Inferior parietal cortex (tissue), 1 donor: ENCODE results near the gene MINDY4.

ENCODE experiments used
- DNase-seq: peaks from one replicate; pipeline ENCODE4 v3.0.0-alpha.2; 2016; ENCODE audit errors: extremely low spot score

The MINDY4 gene

DNA sequence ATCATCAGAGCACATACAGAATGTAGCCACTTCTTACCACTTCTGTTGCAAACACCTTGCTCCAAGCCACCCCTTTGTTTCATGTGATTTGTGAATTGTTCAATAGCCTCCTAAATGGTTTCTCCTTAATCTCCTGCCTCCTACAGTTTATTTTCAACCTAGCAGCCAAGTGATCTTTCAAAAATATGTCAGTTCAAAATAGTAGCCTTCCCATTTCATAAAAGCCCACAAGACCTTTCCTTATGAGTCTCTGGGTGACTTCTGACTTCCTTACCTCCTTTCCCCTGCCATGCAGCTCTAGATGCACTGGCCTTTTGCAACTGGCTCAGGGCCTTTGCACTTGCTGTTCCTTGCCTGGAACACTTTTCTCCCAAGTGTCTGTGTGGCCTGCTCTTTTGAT is 4.8 kb downstream of the MINDY4 start:
- no peak for DNase-seq

DNA sequence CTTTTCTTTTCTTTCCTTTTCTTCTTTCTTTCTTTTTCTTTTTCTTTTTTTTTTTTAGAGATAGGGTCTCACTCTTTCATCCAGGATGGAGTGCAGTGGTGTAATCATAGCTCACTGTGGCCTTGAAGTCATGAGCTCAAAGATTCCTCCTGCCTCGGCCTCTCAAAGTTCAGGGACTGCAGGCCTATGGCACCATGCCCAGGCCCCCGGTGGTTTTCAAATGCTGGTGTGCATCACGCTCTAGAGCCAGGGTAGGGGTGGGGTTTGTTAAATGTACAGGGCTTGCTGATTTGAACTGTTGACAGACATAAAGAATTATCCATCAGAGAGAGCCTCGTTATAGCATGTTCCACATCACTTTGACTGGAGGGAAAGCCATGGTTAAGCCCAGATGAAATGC is 5.8 kb downstream of the MINDY4 start:
- DNase-seq: no peak

DNA sequence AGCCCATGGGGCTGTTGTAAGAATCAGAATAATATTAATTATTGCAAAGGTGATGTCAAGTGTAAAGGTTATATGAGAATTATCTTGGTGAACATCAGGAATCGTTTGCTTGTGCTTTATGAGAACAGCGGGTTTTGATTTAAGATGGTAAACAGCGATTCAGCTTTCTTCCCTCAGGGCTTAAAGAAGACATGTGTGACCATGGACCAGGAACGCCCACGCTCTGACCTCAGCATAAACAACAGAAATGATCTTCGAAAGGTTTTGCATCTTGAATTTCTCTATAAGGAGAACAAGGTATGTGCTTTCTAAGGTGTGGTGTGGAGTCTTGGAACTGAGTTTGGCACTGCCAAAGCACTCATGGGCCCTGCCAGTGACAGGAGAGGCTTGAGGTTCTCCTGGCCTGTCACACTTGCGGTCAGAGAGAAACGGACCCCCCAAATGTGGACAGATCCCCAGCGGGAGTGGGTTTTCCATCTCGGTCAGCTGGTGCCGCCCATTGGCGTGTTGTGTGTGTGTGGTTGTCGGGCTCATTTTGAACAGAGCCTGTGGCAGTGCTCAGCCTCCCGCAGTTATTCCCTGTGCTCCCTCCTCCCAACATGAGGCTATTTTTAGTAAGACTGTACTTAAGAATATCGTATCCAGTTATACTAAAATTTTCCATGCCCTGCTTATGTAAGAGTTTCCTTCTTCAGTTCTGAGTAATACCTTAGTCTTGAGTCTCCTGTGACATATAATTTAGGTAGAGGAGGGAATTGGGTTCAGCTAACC is 7.2 kb downstream of the MINDY4 start:
- DNase-seq: peak; percentile 77

DNA sequence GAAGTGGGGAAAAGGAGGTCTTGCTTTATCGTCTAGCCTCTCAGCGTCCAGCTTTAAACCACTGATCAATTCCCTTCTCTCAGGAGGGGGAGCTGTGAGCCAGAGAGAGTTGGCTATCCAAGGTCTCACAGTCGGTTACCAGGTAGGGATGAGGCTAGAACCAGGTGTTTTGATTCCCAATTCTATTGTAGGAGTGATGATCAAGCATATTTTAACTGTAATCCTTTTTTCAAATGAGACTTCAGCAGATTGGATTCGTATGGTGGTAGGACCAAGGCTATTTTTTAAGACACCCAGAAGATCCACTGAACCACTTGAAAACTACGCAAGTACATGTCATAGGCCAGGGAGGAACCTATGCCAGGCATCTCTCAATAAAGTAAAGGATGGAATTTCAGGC is 8.4 kb downstream of the MINDY4 start:
- no peak for DNase-seq

DNA sequence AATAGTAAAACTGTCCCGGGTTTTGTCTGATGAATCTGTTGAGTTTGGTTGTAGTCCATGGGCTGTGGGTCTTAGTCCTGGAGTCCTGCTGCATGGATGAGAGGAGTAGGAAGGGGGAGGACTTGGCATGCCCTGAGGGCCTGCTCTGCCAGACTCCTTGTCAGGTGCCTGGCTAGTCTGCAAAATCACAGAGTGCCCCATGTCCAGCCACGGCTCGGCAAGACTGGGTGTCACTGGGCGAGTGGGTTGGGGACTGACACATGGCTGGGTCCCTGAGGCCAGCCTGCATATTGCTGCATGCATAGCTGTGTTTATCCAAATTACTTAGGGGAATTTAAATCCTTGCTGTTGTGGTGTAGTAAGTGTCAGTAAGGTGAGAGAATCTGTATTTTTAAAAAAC is 9.7 kb downstream of the MINDY4 start:
- no peak for DNase-seq

DNA sequence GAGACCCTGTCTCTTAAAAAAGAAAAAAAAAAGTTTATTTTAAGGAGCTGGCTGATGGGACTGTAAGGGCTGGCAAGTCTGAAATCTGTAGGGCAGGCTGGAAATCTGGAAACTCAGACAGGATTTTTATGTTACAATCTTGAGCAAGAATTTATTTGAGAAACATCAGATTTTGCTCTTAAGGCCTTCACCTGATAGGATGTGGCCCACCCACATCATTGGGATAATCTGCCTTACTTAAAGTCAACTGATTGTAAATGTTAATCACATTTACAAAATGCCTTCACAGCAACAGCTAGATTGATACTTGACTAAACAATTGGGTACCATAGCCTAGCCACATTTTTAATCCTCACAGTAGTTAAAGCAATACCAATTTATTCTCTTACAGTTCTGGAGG is 11.5 kb downstream of the MINDY4 start:
- no peak for DNase-seq

DNA sequence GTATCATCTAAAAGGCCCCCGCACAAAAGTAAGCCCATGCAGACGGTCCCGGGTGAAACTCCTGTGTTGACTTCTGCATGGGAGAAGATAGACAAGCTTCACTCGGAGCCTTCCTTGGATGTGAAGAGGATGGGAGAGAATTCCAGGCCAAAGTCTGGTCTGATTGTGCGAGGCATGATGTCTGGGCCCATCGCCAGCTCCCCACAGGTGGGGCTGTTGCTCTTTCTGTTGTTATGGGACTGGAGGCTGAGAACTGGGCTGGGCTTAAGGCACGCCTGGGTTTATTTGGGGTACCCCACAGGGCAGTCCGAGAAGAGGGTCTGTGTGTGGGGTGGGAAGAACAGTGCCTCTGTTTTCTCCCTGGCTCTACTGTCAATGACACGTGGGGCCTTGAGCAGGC is 14.6 kb downstream of the MINDY4 start:
- no peak for DNase-seq

DNA sequence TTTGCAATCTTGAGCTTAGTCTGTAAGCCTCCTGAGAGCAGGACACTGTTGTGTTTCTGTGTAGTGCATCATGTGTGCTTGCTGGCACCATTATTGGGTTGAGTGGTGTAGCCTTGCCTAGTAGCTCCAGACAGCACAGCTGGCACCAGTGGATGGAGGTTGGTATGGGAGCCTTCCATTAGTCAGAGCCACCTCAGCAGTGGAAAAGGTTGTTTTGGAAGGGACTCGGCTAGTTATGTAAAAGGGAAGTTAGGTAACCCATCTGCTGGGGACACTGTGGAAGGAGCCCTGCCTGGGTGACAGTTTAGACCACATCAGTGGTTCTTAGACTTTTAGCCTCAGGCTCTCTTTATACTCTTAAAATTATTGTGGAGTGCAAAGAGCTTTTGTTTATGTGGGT is 16.3 kb downstream of the MINDY4 start:
- DNase-seq: no peak

DNA sequence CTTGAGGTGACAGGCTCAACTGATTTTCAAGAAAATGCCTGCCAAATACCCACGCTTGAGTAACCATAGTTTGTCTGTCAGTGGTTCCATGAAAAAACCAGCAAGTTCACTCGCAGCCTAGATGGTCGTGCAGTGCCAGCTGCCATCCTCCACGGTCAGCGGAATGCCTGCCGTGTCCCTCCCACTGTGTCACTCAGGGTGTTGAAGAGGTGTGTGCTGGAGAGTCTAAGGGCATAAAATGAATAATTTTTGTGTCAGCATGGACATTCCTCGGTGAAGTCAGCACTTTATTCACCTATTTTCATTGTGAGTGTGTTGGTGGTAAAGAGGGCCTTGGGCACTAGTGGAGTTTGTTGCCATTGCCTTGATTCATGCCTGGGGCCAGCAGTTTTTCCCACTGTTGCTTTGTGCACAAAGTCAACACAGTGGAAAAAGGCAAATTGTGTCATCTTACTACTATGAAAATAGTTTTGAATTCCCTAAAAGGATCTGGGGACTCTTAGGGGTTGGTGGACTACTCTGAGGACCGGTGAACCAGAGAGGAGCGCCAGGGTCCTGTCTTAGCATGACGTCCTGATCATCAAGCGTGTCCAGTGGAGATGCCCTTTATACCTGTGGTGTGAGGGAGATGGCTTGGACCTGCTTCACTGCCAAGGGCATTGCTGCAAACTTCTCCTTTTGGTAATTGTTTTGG is 17.6 kb downstream of the MINDY4 start:
- DNase-seq: no peak

DNA sequence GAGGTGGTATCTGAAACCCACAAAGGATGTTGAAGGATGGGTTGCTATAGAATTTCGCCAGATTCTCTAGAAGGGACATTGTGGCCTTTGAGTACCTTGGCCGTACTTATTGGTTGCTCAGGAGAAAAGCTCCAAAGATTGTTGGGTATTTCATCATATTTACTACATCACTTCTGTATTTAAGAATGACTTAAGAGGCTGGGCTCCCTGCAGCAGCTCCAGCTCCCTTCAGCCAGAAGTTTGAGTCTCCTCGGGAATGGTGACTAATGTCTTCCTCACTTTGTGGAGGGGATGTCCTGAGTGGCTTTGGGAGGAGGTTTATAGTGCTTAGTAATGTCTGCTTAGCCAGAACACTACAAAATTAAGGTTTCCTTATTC is 18.1 kb downstream of the MINDY4 start:
- no peak for DNase-seq

DNA sequence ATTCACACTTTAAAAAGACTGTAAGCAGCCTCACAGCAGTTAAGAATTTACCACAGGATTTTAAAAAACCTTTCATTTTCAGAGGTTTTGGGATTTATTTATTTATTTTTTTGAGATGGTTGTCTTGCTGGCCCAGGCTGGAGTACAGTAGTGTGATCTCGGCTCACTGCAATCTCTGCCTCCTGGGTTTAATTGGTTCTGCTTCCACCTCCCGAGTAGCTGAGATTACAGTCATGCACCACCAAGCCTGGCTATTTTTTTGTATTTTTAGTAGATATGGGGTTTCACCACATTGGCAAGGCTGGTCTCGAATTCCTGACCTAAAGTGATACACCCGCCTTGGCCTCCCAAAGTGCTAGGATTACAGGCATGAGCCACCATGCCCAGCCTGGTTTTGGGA is 19.1 kb downstream of the MINDY4 start:
- DNase-seq: no peak

DNA sequence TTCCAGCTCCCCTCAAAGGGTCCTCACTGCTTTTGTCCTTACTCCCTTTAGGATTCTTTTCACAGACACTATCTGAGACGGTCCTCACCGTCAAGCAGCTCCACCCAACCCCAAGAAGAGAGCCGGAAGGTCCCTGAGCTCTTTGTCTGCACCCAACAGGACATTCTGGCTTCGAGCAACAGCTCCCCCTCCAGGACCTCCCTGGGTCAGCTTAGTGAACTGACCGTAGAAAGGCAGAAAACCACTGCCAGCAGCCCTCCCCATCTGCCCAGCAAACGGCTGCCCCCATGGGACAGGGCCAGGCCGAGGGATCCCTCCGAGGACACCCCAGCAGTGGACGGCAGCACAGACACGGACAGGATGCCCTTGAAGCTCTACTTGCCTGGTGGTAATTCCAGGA is 19.9 kb downstream of the MINDY4 start:
- DNase-seq: no peak

DNA sequence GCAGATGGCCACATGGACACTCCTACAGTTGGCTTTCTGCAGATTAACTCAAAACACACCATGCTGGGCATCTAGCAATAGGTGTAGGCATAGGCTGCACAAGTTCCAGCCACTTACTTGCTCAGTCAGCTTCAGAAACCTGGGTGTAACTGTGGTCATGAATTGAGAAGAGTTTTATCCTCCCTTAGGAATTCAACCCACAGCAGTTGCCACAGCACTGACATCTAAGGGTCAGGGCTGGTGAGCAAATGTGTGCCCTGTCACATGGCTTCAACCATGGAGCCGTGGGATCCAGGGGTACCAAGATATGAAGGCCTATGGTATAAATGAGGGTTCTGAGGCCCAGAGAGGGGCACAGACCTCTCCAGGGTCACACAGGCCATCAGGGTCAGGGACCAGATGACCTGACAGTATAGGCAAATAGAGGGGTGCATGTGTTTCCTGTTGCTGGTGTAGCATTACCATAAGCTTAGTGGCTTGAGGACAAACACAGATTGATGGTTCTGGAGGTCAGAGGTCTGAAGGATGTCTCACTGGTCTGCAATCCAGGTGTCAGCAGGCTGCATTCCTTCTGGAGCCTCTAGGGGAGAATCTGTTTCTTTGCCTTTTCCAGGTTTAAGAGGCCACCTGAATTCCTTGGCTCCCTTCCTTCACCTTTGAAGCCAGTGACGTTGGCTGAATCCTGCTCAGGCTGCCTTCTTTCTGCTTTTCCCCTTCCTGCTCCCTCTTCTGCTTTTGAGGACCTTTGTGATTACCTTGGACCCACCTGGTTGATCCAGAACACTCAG is 24.1 kb downstream of the MINDY4 start:
- no peak for DNase-seq

DNA sequence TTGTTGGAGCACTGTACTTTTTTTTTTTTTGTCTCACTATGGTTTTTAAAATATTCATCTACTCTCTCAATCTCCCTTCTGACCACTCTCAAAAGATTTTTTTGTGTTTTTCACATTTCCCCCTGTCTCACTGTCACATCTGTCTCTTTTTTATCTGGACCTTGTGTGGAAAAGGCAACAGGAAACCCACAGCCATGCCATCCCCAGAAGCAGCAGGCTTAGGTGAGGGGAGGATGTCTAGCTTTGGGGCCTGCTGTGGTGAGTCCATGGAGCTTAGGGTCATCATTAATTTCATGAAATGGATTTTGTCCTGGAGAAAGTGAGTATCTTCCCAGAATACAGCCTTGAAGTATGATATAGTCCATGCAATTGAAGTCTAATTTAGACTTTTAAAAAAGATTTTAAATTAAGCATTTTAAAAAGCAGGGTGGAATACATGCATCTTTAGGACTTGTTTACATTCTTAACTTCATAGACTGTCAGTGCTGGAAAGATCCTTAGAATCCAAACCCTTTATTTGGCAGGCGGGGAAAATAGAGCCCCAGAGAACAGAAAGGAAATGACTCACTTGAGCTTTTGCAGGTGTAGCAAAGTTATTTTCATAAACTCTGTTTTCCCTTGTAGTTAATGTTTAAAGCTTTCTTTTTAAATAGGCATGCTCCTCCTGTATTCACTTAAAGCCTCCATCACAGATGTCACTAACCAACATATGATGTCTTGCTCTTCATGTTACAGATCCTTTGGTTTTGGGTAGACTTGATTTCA is 25.1 kb downstream of the MINDY4 start:
- DNase-seq: no peak

DNA sequence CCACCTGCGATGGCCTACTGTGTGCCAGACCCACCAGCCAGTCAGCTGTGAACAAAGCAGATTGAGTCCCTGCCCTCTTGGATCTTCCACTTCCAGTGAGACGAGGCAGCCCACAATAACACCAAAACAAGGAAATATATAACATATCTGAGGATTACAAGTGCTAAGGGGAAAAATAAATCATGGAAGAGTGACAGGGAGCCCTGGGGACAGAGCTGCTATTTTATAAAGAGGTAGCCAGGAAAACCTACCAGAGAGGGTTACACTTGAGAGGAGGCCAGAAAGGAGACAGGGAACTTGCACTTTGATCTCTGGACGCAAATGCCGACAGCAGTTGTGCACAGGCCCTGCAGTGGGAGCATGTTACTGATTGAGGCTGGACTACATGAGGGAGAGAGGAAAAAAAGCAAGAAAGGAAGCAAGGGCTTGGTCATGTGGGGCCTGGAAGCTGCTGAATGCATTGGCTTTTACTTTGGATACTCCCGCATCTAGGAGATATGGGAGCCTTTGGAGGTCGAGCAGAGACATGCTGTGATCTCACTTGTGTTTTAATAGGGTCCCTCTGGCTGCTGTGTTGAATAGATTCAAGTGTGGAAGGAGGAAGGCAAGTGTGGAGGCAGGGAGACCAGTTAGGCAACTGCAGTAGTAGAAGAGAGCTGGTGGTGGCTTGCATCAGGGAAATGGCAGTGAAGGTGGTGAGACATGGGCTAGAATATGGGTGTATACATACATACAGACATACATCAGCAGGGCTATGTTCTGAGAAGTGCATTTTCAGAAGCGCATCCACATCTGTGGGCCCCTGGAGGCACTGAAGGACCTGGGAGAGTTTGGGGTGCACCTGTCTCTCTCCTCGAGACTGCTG is 26.2 kb downstream of the MINDY4 start:
- DNase-seq: no peak

DNA sequence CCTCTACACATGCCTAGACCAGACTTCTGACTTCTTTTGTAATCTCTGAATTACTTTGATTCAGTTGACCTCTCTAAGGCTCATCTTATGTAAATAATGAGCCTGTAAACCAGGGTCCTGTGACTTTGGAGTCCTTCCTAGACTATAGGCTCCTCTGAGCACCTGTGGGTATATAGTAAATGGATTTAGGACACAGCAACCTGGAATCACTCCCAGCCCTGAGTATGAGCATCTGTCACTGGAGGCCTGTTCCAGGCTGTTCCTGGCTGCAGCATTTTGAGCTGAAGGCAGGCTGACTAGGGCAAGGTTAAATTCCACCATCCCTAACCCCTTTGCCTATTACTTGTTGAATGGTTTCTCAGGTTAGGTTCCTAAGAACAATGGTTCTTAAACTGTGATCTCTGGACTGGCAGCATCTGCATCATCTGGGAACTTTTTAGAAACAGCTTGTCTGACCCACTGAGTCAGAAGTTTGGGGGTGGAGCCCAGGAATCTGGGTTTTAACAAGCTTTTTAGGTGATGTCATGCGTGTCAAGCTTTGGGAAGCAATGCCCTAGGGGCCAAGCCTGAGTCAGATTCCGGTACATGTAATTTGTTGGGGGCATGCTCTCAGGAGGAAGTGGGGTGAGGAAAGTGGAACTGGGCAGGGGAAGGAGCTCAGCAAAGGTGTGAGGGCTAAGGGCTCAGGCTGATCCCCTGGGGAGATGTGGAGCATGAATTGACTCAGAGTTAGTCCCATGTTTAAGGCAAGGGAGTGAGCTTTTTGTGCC is 28.2 kb downstream of the MINDY4 start:
- no peak for DNase-seq

DNA sequence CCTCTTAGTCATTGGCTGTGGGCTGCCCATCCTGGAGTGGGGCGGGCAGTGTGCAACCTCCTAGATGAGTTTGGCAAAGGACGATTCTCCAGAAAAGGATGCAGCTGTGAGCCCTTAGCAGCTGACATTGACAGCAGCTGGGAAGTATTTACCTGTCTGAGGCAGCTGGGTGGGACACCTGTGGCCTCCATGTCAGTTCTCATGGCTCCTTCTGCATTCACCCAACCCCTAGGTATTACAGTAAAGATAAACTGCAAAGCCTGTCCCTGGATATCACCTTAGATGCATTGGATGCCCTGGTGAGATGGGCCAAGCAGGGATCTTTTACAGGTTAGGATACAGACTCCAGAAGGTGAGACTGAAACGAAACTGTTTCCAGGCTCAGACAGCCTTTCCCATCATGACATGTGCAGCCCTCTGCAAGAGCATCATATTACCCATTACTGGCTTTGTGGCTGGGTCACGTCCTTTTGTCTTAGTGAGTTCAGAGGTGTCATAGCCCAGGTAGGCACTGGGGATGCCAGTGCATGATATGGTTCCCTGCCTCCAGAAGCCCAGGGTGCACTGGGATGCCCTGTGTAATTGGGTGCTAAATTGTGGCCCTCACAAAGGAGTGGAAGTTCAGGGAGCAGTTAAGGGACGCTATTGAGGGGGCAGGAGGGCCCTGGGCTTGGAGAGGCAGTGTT is 28.9 kb downstream of the MINDY4 start:
- DNase-seq: no peak

DNA sequence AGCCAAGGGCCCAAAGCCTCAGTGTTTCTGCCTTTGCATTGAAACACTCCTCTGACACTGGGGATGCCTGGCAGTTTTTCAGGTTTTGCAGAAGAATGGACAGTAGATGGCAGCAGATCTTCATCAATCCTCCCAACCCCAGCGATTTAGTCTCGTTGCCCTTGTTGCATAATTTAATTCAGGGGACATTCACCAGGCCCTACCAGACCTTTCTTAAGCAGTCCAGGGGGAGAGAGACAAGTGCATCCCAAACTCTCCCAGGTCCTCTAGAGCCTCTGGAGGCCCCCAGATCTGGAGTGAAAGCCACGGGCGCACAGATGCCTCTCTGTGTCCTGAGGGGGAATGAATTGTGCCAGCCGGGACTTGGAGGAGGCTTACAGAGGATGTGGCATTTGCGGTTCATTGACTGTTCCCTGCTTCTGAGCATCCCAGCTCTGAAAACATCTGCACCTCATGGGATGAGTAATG is 29.6 kb downstream of the MINDY4 start:
- peak; percentile 91 for DNase-seq

DNA sequence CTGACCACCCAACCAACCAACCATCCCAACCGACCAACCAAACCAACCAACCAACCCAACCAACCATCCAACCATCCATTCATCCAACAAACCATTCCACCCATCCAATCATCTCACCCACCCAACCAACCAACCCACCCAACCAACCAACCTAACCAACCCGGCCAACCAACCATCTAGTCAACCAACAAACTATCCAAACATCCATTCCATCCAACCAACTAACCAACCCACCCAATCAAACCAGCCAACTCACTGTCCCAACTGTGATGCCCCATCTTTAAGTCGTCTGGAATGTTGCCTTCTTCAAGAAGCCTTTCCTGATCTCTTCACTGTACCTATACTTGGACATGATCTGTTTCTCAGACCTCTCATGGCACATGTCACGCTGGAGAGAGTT is 31.6 kb downstream of the MINDY4 start:
- DNase-seq: no peak
